NCI-H748 treated with DMSO at 0.1 percent for 48 hours (cell line): ENCODE data around the gene PRPF4.

Experiments
- DNase-seq: peaks from one replicate; lab custom pipeline; 2025; lab: John Stamatoyannopoulos, UW

Gene PRPF4

DNA sequence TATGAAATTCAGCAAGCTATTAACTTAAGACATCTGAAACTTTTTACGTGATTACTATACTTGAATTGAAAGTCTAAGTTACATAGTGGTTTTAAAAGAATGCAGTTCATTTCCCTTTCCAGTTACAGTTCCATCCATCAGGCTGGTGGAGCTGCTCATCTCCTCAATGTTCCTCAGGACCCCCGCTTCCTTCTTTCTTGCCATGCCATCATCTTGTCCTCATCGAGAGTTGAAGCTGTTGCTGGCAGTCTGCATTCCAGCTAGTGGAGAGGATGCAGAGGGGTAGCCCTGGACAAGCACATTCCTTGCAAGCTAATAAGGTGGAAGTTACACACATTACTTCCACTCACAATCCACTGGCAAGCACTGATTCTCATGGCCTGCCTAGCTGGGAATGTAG lies 36.5 kb downstream of the PRPF4 start:
- no peak for DNase-seq

DNA sequence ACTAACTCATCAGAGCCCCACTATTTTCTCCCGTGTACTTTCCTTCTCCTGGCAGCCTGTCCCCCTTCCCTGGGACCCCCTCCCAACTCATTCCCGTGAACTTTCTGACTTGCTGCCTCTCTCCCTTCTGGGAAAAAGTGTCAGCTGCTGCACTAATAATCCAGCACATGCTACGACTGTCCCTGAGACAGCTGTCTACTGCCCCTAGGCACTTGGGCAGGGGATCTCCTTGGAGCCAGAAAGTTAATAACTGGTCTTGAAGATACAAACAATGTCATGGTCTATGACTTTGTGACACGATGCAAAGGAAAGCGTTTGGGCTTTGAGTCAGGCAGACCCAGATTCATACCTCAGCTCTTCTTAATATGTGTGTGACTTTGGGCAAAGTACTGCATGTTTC lies 37.8 kb downstream of the PRPF4 start:
- no peak for DNase-seq

DNA sequence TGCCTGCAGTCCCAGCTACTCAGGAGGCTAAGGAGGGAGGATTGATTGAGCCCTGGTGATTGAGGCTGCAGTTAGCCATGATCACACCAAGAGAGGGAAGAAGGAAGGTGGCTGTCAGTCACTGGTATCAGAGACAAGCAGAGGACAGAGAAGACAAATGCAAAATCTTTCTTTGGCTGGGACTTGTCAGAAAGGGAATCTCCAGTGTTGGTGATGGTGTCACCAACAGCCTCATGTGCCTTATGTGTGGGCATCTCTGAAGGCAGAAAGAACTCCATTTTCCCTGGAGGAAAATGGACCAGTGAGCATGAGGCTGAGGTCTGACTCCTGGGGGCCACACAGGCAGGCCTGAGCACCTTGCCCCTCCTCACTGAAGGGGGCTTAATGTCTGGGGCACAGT lies 39.8 kb downstream of the PRPF4 start:
- DNase-seq = no peak

DNA sequence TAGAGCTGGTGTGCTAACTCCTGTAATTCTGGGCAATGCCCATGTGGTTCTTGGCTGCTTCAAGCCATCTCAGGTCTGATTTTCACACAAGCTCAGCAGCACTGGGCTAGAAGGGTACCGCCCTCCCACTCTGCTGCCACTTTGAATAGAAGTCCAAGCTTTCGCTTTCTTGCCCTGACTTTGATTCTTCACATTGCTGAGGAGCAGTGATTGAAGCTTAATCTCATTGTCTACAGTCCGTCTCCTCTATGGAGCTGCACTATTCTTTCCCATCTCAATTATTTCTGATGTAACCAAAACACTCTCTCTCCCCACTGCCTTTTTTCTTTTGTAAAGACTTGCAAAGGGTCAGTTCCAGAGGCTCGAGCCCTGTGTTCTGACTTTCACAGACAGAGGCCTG lies 40.6 kb downstream of the PRPF4 start:
- DNase-seq = no peak

DNA sequence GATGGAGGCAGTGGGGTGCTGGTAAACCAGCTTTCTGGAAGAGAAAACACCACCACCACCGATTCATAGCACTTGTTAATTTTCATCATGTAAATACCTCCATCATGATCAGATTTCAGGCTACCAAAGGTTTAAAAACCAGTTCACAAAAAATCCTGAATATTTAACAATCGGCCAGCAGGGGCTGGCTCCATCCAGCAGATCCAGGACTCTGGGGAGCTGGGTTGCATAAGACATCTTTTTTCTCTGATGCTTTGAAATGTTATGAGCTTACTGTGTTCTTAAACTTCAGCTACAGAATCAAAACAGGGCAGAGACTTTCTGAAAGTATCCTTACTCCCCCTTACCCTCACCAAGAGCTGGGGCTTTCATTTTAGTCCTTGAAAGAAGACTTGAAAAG lies 42.3 kb downstream of the PRPF4 start:
- no peak for DNase-seq

DNA sequence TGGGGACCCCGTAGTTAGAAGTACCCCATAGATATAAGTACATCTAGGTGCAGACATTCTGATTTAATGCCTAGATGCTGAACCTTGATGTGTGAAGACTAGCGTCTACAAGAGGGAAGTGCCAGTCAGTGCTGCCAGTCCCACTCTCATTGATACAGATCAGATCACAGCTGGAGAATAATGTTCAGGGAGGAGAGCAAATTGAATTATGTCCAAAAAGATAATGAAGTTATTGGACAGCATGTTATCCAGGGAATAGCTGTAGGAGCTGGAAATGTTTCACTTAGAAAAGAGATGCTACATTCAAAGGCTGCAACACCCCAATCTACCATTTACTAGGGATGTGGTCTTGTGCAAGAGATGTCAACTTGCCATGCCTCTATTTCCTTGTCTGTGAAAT lies 43.6 kb downstream of the PRPF4 start:
- no peak for DNase-seq

DNA sequence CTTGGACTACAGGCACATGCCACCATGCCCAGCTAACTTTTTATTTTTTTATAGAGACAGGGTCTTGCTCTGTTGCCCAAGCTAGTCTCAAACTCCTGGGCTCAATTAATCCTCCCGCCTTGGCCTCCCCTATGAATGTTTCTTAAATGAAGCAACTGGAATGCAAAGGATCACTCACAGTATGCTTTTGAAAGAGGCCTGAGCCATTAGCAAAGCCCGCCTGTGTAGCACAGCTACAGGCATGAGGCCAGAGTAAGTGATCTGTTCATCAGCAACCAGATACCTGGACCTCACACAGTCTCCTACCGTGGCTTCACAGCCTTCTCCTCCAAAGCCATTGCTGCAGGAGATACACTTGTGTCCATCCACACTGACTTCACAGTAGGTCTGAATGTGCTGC lies 44.6 kb downstream of the PRPF4 start:
- no peak for DNase-seq

DNA sequence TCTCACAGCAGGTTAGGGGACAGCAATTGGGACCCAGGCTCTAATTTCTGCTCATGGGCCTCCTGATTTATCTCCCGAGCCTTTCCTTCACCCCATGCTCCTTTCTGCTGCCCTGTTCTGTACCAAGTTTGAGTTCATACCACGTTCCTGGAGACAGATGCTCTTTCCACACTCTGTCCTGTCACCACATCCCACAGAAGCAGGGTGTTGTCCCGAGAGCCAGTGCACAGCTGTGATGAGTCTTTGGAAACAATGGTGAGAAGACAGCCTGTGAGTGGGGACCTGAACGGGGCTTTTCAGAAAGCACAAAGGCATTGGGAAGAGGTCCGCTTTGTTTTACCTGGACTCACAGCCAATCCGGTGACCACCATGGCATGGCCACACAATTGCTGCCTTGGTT lies 47.2 kb downstream of the PRPF4 start:
- DNase-seq = no peak

DNA sequence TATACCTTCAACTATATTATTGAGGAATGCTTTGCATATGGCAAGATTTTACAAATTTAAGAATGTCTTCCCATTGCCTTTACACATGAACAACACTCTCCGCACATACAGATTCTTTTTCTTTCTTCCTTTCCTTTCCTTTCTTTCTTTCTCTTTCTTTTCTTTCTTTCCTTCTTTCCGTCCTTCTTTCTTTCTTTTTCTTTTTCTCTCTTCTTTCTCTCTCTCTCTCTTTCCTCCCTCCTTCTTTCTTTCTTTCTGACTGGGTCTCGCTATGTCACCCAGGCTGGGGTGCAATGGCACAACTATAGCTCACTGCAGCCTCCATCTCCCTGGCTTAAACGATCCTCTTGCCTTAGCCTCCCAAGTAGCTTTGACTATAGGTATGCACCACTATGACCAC lies 50.8 kb downstream of the PRPF4 start:
- no peak for DNase-seq

DNA sequence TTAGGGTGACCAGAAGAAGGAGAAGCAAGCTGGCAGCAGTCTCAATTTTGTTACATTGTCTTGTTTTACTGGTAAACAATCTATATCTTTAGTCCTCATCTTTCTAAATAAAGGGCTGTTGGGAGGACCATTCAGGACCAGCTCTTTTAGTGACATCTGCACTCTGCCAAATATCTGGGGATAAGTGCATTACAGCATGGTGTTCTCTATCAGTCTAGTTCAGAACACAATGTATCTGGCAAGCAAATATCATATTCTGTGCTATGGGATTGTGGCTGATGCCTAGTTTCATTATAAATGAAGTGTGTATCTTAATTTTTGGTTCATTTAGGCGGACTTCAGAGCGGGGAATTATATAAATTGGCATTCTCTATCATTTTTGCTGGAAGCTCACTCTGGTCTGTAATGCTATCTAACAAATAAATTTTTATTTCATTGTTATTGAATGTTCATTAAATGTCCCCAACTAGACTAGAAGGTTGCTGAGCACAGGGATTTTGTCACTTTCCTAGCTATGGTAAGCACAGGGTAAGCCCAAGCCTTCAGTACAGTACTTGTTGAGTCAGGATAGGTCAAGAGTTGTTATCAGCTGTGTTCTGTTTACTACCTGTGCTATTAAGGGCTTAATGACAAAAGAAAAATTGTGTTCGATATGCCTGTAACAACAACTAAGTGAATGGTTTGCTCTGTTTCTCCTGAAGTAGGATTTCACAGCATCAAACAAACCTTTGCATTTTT lies 52.8 kb downstream of the PRPF4 start:
- DNase-seq = no peak

DNA sequence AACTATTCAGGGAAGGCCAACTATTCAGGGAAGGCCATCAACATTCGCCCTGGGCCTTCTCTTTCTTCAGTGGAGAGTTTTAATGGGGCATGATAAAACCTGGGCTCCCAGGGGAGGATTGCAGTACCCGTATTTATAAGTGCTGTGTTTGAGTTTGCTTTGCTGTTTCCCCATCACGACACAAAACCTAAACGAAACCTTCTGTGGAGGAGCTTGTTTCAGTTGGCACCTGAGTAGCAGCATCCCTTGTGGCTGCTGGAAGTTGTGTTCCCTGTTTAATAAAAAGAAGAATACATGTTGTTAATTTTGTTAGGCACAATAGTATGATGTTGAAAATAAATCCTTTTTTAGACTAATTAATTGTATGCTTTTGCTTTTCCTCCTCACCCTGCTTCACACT lies 56.3 kb downstream of the PRPF4 start:
- DNase-seq = no peak

DNA sequence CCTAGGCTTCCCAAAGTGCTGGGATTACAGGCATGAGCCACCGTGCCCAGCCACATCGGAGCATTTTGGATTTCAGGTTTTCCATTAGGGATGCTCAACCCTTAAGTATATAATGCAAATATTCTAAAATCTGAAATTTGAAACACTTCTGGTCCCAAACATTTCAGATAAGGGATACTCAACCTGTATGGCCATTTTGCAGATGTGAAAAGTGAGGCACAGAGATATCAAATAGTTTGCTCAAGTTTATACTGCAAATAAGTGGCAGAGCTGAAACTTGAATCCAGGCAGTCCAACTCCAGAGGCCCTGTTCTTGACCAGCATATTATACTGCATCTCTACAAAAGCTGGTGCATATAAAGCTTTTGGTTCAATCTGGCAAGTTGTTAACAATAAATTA lies 62.3 kb downstream of the PRPF4 start:
- no peak for DNase-seq

DNA sequence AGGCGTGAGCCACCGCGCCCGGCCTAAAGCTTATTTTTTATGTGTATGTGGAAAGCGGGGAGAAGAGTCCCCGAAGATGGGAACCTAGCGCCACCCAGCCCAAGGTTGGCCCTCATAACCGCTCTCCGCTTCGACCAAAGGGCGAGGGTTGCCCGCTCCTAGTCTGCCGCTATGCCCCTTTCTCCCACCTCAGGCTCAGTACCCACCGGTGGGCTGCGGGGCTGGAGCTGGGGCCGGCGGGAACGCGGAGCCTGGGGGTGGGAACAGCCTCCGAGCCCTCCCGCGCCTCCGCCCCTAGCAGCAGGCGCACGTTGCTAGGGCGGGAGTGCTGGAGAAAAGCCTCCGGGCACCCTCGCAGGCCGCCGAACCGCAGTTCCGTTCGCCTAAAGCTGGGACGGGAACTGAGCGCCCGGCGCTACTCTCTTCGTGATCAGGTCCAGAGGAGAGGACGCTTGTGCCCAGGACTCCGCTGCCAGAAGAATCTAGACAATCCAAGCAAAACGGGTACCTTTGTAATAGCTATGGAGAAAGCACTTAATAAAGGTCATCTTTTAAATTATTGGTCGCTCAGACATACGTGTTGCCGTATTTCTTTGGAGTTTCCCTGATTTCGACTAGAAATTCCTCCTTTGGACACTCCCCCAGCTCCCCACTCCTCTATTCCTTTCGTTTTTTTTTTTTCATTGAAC lies 64.7 kb downstream of the PRPF4 start, which contains the start of gene WDR31:
WDR31 (minus strand) TSS at position 265 of the 689 bp plus-strand sequence. CDS start 8,253 bp downstream, outside the sequence.
- peak; percentile 80 for DNase-seq

DNA sequence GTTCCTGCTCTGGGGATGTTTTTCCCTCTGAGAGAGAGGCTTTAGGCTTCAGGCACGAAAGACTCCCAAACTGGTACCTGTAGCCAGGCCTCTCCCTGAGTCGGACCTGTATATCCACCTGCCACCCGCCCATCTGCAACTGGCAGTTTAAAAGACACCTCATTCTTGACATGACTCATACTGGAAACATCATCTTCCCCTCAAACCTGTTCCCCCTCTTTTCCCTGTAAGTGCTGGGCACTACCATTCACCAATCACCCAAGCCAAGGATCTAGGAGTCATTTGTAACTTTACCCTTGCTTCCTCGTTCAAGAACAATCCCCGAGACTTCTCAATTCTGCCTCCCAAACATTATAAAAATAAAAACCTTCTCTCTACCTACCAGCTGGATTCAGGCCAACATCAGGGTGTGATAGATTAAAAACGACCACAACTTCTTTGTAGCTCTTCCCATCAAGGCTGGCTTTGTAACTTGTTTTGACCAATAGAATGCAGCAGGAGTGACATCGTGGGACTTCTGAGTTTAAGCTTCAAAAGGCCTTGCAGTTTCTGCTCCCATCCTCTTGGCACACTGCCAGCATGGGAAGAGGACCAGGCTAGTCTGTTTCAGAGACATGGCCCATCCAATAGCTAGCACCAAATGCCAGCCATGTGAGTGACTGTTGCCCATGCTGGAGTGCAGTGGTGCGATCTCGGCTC lies 66.4 kb downstream of the PRPF4 start:
- DNase-seq = no peak
